Smooth muscle cell (in vitro differentiated cells): ENCODE data around the gene LILRA6. TPM values are rescaled to one million over a fixed set of nuclear protein-coding genes. Genes with fewer than 3 reads are reported as not detected.

Experiments used
- DNase-seq: peaks from one replicate; lab custom pipeline; 2025; ENCODE audit not compliant: unreplicated experiment; lab: John Stamatoyannopoulos, UW
- H2AFZ ChIP-seq: fragments of 200-600 bp; sonication (generic); 2 replicates; pipeline ENCODE4 v1.6.0; 2016; ENCODE audit warnings: antibody characterized with exemption, low read depth, mild to moderate bottlenecking
- H3F3A ChIP-seq: fragments of 200-600 bp; sonication (generic); 2 replicates; pipeline ENCODE4 v1.6.0; 2017; ENCODE audit warnings: antibody characterized with exemption, low read depth
- H3K27ac ChIP-seq: fragments of 200-600 bp; sonication (generic); 2 replicates; pipeline ENCODE4 v1.5.1; 2016; ENCODE audit warnings: low read depth, mild to moderate bottlenecking
- H3K27me3 ChIP-seq: fragments of 200-600 bp; sonication (generic); 2 replicates; pipeline ENCODE4 v1.6.1; 2016; ENCODE audit warnings: low read depth, mild to moderate bottlenecking
- H3K36me3 ChIP-seq: fragments of 200-600 bp; sonication (generic); 2 replicates; pipeline ENCODE4 v1.5.1; 2016; ENCODE audit warnings: low read depth
- H3K4me1 ChIP-seq: fragments of 200-600 bp; sonication (generic); 2 replicates; pipeline ENCODE4 v1.5.1; 2016; ENCODE audit warnings: low read depth
- H3K4me2 ChIP-seq: fragments of 200-600 bp; sonication (generic); 2 replicates; pipeline ENCODE4 v1.6.0; 2016; ENCODE audit warnings: mild to moderate bottlenecking
- H3K4me3 ChIP-seq: fragments of 200-600 bp; sonication (generic); 2 replicates; pipeline ENCODE4 v1.5.1; 2016; ENCODE audit warnings: mild to moderate bottlenecking
- H3K79me2 ChIP-seq: fragments of 200-600 bp; sonication (generic); 2 replicates; pipeline ENCODE4 v1.6.0; 2016; ENCODE audit warnings: low read depth, mild to moderate bottlenecking
- H3K9ac ChIP-seq: fragments of 200-600 bp; sonication (generic); 2 replicates; pipeline ENCODE4 v1.6.0; 2016; ENCODE audit warnings: low read depth
- H3K9me3 ChIP-seq: fragments of 200-600 bp; sonication (generic); replicated peaks from 2 replicates; pipeline ENCODE4 v1.5.1; 2016; ENCODE audit warnings: low read depth
- H4K20me1 ChIP-seq: fragments of 200-600 bp; sonication (generic); 2 replicates; pipeline ENCODE4 v1.6.0; 2016; ENCODE audit warnings: low read depth
- CTCF ChIP-seq: fragments of 200-600 bp; sonication (generic); IDR thresholded peaks from 2 replicates; pipeline ENCODE4 v1.5.1; 2017; ENCODE audit warnings: borderline replicate concordance, mild to moderate bottlenecking, antibody characterized with exemption; ENCODE audit not compliant: insufficient read depth, poor library complexity, severe bottlenecking
- WGBS: methylation state at CpG from one replicate; pipeline ENCODE4 v1.1.7; 2016; ENCODE audit warnings: low lambda C conversion rate; 5-methylcytosine and 5-hydroxymethylcytosine counted together
- microRNA-seq: library from miRNA; unstranded; fragments of <30 nt; microRNA quantifications from one replicate; pipeline ENCODE4, GENCODE V29; 2016; ENCODE audit warnings: borderline number of aligned reads
- polyA plus RNA-seq: library from polyadenylated mRNA; unstranded; fragments of >200 nt; fragmentation: Nextera tagmentation; extraction: Ambion mirVana; gene quantifications from 2 replicates; pipeline ENCODE4 v1.2.1, GENCODE V29; 2016
- small RNA-seq: library from RNA; depleted of rRNA; stranded (forward); fragments of <200 nt; gene quantifications from one replicate; pipeline ENCODE3, GENCODE V24; 2014
- total RNA-seq: library from RNA; depleted of rRNA; stranded (reverse); fragments of >200 nt; gene quantifications from 2 replicates; pipeline ENCODE4 v1.2.3, GENCODE V29; 2014

LILRA6 gene
- total and polyA plus RNA-seq, 2 experiments from 2014 or later: not detected

- WGBS: under 1% methylated on average over 53 of the region's 64 CpGs
- Histone ChIP-seq H4K20me1 (peaks cover 16% of the 10 kb centered on the region), H3K36me3 (no peaks in the 10 kb centered on the region), H3K27me3 (no peaks in the 10 kb centered on the region), H3F3A (peaks cover 11% of the 10 kb centered on the region), H3K27ac (peak within 1 kb of the TSS; percentile 98), H3K4me2 (peak within 1 kb of the TSS; percentile 85), H3K9me3 (no peaks in the 10 kb centered on the region), H2AFZ (peak within 1 kb of the TSS; percentile 90), H3K4me1 (peaks cover 6% of the 10 kb centered on the region), H3K4me3 (peak within 1 kb of the TSS; percentile 90), H3K9ac (peak within 1 kb of the TSS; percentile 96), H3K79me2 (peaks cover 37% of the 10 kb centered on the region)
- DNase-seq: no peak
- no peak for TF ChIP-seq CTCF
These were observed 53.4 kb downstream of the LILRA6 start, which contains the start of gene MBOAT7 for GRCh38 chr19:54189145-54189734. Gene MBOAT7, minus strand, starts transcription at chr19:54189580. Its CDS starts 1,072 bp downstream, at chr19:54188508.

- no peaks in the 10 kb centered on the region for H3K36me3 ChIP-seq
- peak overlapping the region; percentile 98 for H3K27ac ChIP-seq
- H3K9ac ChIP-seq: peak overlapping the region; percentile 84
- peaks cover 11% of the 10 kb centered on the region for H3F3A ChIP-seq
- no peaks in the 10 kb centered on the region for H3K9me3 ChIP-seq
- peaks cover 6% of the 10 kb centered on the region for H3K4me1 ChIP-seq
- H3K4me2 ChIP-seq: peak overlapping the region; percentile 85
- no peak overlapping the region for H2AFZ ChIP-seq
- no peak for DNase-seq
- peaks cover 28% of the 10 kb centered on the region for H3K79me2 ChIP-seq
- H4K20me1 ChIP-seq: peaks cover 16% of the 10 kb centered on the region
- no peak for TF ChIP-seq CTCF
- peak overlapping the region; percentile 90 for H3K4me3 ChIP-seq
- H3K27me3 ChIP-seq: no peaks in the 10 kb centered on the region
- WGBS: 14% methylated on average over 12 of the region's 12 CpGs
These were observed 54.2 kb downstream of the LILRA6 start for GRCh38 chr19:54188215-54188871.

GRCh38 chr19:54186934-54187381 is 55.6 kb downstream of the LILRA6 start:
- Histone ChIP-seq H3K4me1 (peaks cover 6% of the 10 kb centered on the region), H3K4me3 (no peak overlapping the region), H3K9ac (no peak overlapping the region), H2AFZ (no peak overlapping the region), H4K20me1 (peaks cover 16% of the 10 kb centered on the region), H3K79me2 (peaks cover 19% of the 10 kb centered on the region), H3K27me3 (no peaks in the 10 kb centered on the region), H3K27ac (no peak overlapping the region), H3F3A (no peaks in the 10 kb centered on the region), H3K36me3 (no peaks in the 10 kb centered on the region), H3K4me2 (no peak overlapping the region), H3K9me3 (no peaks in the 10 kb centered on the region)
- TF ChIP-seq CTCF: no peak
- no peak for DNase-seq
- whole genome bisulfite sequencing: 95% methylated on average over 11 of the region's 11 CpGs

Small RNA genes within 50 kb of the gene (microRNA-seq; reads per million reads assigned to microRNA genes)
- gene MIR4752: not detected

Small RNA genes within 50 kb of the gene (small RNA-seq; reads per million reads assigned to genes)
- not detected for gene MIR4752
- not detected for gene RNU6-1307P

Other genes with a start within 250 kb of the LILRA6 start
- gene VSTM1, start 178.9 kb downstream of the LILRA6 start, total RNA-seq: not detected in 2 replicates
- not detected in 2 replicates for gene VSTM1, start 178.9 kb downstream of the LILRA6 start, polyA plus RNA-seq
- gene TARM1, start 161.4 kb downstream of the LILRA6 start, total RNA-seq: not detected in 2 replicates
- not detected in 2 replicates for gene TARM1, start 161.4 kb downstream of the LILRA6 start, polyA plus RNA-seq
- 1.1 TPM in 1 of 2 replicates, not detected in the other for gene OSCAR, start 142.0 kb downstream of the LILRA6 start, total RNA-seq
- 0.90 and 1.7 TPM in 2 replicates for gene OSCAR, start 142.0 kb downstream of the LILRA6 start, polyA plus RNA-seq
- 9.5 and 29.8 TPM in 2 replicates for gene NDUFA3, start 139.9 kb downstream of the LILRA6 start, total RNA-seq
- 249 and 264 TPM in 2 replicates for gene NDUFA3, start 139.9 kb downstream of the LILRA6 start, polyA plus RNA-seq
- gene TFPT, start 127.1 kb downstream of the LILRA6 start, total RNA-seq: 14.2 and 17.1 TPM in 2 replicates
- 56.0 and 58.1 TPM in 2 replicates for gene TFPT, start 127.1 kb downstream of the LILRA6 start, polyA plus RNA-seq
- 40.9 and 42.8 TPM in 2 replicates for gene PRPF31, start 127.0 kb downstream of the LILRA6 start, total RNA-seq
- 77.1 and 81.2 TPM in 2 replicates for gene PRPF31, start 127.0 kb downstream of the LILRA6 start, polyA plus RNA-seq
- 12.4 and 14.1 TPM in 2 replicates for gene CNOT3, start 105.0 kb downstream of the LILRA6 start, total RNA-seq
- gene CNOT3, start 105.0 kb downstream of the LILRA6 start, polyA plus RNA-seq: 31.4 and 37.6 TPM in 2 replicates
- gene LENG1, start 83.1 kb downstream of the LILRA6 start, total RNA-seq: 3.2 and 10.9 TPM in 2 replicates
- gene LENG1, start 83.1 kb downstream of the LILRA6 start, polyA plus RNA-seq: 14.1 and 17.6 TPM in 2 replicates
- 5.9 and 7.3 TPM in 2 replicates for gene TMC4, start 69.6 kb downstream of the LILRA6 start, total RNA-seq
- gene TMC4, start 69.6 kb downstream of the LILRA6 start, polyA plus RNA-seq: 6.7 and 28.0 TPM in 2 replicates
- 76.8 and 110 TPM in 2 replicates for gene MBOAT7, start 53.2 kb downstream of the LILRA6 start, total RNA-seq
- gene MBOAT7, start 53.2 kb downstream of the LILRA6 start, polyA plus RNA-seq: 106 and 195 TPM in 2 replicates
- gene TSEN34, start 51.5 kb downstream of the LILRA6 start, total RNA-seq: 45.8 and 53.7 TPM in 2 replicates
- gene TSEN34, start 51.5 kb downstream of the LILRA6 start, polyA plus RNA-seq: 79.5 and 91.7 TPM in 2 replicates
- 1,047 and 1,149 TPM in 2 replicates for gene RPS9, start 41.9 kb downstream of the LILRA6 start, total RNA-seq
- gene RPS9, start 41.9 kb downstream of the LILRA6 start, polyA plus RNA-seq: 347 and 352 TPM in 2 replicates
- not detected in 2 replicates for gene LILRB3, start 19.8 kb downstream of the LILRA6 start, total RNA-seq
- 0.06 and 0.70 TPM in 2 replicates for gene LILRB3, start 19.8 kb downstream of the LILRA6 start, polyA plus RNA-seq
- gene LILRB5, start 14.5 kb upstream of the LILRA6 start, total RNA-seq: not detected in 2 replicates
- gene LILRB5, start 14.5 kb upstream of the LILRA6 start, polyA plus RNA-seq: not detected in 2 replicates
- gene LILRB2, start 38.3 kb upstream of the LILRA6 start, total RNA-seq: not detected in 2 replicates
- gene LILRB2, start 38.3 kb upstream of the LILRA6 start, polyA plus RNA-seq: not detected in 2 replicates
- not detected in 2 replicates for gene LILRA5, start 70.4 kb upstream of the LILRA6 start, total RNA-seq
- not detected in 2 replicates for gene LILRA5, start 70.4 kb upstream of the LILRA6 start, polyA plus RNA-seq
- gene LILRA4, start 96.4 kb upstream of the LILRA6 start, total RNA-seq: not detected in 2 replicates
- gene LILRA4, start 96.4 kb upstream of the LILRA6 start, polyA plus RNA-seq: not detected in 2 replicates
- gene LAIR1, start 122.1 kb upstream of the LILRA6 start, total RNA-seq: not detected in 2 replicates
- not detected in 2 replicates for gene LAIR1, start 122.1 kb upstream of the LILRA6 start, polyA plus RNA-seq
- 0.40 and 2.6 TPM in 2 replicates for gene TTYH1, start 172.7 kb upstream of the LILRA6 start, total RNA-seq
- gene TTYH1, start 172.7 kb upstream of the LILRA6 start, polyA plus RNA-seq: 0.65 and 2.1 TPM in 2 replicates
- 32.9 and 39.2 TPM in 2 replicates for gene LENG8, start 206.4 kb upstream of the LILRA6 start, total RNA-seq
- gene LENG8, start 206.4 kb upstream of the LILRA6 start, polyA plus RNA-seq: 27.6 and 60.1 TPM in 2 replicates
- 1.7 and 4.1 TPM in 2 replicates for gene LENG9, start 221.0 kb upstream of the LILRA6 start, total RNA-seq
- 0.57 and 1.3 TPM in 2 replicates for gene LENG9, start 221.0 kb upstream of the LILRA6 start, polyA plus RNA-seq
- gene CDC42EP5, start 230.5 kb upstream of the LILRA6 start, total RNA-seq: 33.6 and 74.0 TPM in 2 replicates
- gene CDC42EP5, start 230.5 kb upstream of the LILRA6 start, polyA plus RNA-seq: 94.1 and 99.8 TPM in 2 replicates